Stimulated activated CD4-positive, alpha-beta T cell treated with anti-CD3 and anti-CD28 coated beads, TNF-alpha, amount 100 ng/mL, for 48 hours (primary cell): ENCODE results near the gene SOX6.
"Not testable (repeated sequence)": the region's sequence is repeated elsewhere in the genome, so short reads cannot be mapped to it uniquely, and the experiment has no call there.

Source experiments
- DNase-seq, 3 donors: peaks; one replicate each; pipeline ENCODE4 v3.0.0-alpha.2; 2020; ENCODE audit warnings: low read depth in 3 of 3

SOX6 gene

DNA sequence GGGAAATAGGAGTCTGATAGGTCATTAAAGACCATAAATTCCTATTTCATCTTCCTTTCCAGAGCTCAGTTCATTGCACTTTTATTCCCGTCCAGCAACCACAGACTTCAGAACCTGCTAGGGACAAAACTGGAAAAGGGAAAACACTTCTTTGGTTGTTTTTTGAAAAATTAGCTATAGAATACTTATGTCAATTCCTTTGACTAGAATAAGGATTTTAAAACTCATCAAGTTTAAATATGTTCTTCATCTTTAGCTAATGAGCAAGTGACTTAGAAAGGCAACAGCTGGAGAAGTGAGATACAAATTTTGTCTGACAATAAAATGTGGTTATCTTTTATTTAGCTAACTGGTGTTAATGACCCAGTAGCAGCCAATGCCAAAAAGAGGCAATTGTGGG, 206.9 kb downstream of the SOX6 start:
- DNase-seq: no peak

DNA sequence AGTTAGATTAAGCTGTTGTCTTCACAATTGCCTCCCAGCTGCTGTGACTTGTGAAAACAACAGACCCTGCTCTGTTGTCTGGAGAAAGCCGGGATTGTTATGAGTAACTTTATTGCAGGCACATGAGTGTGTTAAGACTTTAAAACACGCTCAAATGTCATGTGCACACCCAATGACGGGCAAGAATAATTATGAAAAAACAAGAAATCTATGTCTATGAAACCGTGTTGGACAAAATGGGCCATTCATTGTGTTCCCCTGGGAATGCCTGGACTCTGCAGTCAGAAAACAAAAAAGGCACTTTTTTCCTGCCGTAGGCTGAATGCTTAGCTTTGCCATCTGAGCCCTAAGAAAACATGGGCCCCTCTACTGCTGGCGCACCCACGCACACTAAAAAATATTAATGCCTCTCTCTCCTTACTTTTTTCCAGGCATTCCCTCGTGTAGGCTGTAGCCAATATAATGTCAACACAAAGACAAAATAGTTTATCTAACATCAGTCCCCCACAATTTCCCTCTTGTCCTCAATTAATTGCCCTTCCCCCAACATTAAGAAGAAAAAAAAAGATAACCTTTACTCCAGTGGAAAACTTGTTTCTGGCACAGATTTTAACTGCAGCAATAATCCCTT, 207.9 kb downstream of the SOX6 start:
- no peak for DNase-seq

GRCh38 chr11:16146980-16147379, 209.4 kb downstream of the SOX6 start:
- DNase-seq: not testable (repeated sequence)

GRCh38 chr11:16141614-16142013, 214.7 kb downstream of the SOX6 start:
- not testable (repeated sequence) for DNase-seq

GRCh38 chr11:16141162-16141561, 215.2 kb downstream of the SOX6 start:
- DNase-seq: not testable (repeated sequence)

DNA sequence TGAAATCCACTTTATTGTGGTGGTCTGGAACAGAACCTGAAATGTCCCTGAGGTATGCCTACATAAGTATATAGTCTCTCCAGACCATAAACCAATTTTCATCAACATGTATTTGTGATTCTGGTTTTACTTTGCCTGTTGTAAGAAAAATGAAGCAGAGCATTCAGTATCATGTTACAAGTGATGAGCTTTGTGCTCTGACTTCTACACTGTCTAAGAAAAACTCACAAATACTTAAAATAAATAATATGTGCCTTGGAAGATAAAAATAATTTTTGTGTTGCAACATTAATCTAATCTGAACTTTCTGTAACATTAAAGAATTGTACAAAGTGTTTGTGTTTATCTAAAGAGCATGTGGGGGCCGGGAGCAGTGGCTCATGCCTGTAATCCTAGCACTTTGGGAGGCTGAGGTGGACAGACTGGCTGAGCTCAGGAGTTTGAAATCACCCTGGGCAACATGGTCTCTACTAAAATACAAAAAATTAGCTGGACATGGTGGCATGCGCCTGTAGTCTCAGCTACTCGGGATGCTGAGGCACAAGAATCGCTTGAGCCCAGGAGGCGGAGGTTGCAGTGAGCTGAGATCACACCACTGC, 219.5 kb downstream of the SOX6 start:
- DNase-seq: no peak

- DNase-seq: no peak
Observed at GRCh38 chr11:16133867-16134266, 222.5 kb downstream of the SOX6 start.

- no peak for DNase-seq
Observed at GRCh38 chr11:16127732-16128131, 228.6 kb downstream of the SOX6 start.

DNA sequence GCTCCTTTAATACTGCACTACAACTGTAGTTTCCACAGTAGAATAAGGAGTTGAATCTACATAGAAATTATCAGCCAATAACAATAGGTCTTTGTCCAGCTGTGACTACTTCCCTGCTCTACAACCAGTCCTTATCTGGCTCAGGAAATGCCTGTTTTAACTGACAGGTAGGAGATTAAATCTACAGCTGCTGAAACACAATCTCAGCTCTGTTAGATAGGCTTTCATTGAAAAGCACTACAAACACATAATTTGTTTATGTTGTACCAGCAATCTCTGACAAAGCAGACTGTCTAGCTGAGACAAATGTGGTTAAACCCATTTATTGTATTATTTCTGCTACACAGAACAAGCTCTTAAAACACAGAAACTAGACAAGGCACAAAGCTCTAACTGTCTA, 230.0 kb downstream of the SOX6 start:
- DNase-seq: no peak

DNA sequence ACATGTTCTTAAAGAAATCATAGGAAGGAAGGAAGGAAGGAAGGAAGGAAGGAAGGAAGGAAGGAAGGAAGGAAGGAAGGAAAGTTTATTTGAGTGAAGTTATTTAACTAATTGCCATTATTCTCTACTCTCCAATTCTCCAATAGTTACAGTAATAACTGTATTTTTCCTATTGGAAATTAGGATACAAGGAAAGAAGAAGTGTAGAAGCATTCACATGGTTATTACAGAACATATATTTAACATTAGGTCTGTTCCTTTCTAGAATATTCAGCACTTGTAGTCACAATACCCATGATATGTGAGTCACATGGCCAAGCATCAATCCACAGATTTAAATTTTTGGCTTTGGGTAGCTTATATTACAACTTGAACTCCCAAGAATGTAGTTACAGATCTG, 230.6 kb downstream of the SOX6 start:
- DNase-seq: no peak

DNA sequence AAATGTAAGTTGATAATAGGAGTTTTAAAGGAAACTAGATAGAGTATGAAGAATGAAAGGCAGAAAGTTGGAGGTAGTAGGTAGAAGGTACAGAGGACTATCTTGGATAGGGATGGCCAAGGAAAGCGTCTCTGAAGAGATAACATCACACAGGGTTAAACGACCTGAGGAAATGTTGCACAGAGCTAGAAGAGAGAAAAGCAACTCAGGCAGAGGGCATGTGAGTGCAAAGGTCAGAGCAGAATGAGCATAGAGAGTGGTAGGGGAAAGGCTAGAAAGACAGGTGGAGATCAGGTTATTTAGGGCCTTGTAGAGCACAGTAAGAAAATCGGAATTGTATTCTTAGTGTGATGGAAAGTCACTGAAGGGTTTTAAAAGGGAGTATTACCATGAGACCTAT, 232.0 kb downstream of the SOX6 start:
- no peak for DNase-seq

- no peak for DNase-seq
Observed at GRCh38 chr11:16121853-16122252, 234.5 kb downstream of the SOX6 start.

DNA sequence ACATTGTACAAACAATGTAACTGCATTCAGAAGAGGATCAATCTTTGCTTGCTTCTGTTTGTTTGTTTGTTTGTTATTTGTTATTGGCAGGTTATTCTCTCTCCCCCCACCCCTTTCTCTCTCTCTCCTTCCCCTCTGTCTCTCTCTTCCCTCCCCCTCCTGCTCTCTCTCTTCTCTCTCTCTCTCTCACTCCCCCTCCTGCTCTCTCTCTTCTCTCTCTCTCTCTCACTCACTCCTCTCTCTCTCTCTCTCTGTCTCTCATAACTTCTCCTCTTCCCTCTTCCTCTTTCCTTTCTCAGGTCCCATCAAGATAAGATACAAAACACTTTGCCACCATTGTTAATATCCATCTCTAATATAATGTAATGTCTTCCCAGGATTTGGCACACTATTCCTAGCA, 236.3 kb downstream of the SOX6 start:
- no peak for DNase-seq

GRCh38 chr11:16117989-16118756, 238.2 kb downstream of the SOX6 start:
- DNase-seq: no peak

GRCh38 chr11:16114978-16115871, 241.1 kb downstream of the SOX6 start:
- DNase-seq: no peak

DNA sequence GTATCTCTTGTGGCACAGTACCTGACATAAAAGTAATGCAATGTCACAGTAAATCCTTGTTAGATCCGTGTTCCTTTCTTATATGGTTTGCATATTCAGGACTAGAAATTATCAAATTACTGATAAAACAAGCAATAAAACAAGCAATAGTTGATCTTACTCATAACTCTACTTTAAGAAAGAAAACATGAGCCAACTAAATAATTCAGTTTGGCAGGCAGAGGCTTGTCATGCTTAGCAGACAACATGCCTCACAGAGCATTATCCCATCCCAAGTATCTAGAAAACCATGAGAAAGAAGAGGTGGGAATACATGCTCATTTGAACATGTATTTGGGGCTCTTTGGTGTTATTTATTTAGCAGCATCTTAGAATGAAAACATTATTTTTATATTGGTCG, 241.9 kb downstream of the SOX6 start:
- DNase-seq: no peak

GRCh38 chr11:16111690-16112089, 244.7 kb downstream of the SOX6 start:
- DNase-seq: no peak

DNA sequence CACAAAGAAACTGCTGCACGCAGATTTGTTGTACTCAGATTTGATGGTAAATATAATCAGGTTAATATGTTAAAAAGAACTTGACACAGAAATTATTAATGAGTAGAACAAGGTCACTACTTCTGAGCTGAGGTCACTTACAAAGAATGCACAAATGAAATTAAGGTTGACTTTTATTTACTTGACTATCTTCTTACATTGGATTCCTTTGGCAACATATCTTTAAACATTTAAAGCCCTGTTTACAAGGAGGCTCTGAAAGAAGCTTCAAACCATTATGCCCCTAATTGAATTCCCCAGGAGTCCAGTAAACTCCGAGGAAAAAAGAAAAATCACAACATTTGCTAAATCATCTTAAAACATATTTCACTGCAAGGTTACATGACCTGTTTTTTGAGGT, 245.5 kb downstream of the SOX6 start:
- no peak for DNase-seq

GRCh38 chr11:16099343-16099900, 256.9 kb downstream of the SOX6 start:
- no peak for DNase-seq

DNA sequence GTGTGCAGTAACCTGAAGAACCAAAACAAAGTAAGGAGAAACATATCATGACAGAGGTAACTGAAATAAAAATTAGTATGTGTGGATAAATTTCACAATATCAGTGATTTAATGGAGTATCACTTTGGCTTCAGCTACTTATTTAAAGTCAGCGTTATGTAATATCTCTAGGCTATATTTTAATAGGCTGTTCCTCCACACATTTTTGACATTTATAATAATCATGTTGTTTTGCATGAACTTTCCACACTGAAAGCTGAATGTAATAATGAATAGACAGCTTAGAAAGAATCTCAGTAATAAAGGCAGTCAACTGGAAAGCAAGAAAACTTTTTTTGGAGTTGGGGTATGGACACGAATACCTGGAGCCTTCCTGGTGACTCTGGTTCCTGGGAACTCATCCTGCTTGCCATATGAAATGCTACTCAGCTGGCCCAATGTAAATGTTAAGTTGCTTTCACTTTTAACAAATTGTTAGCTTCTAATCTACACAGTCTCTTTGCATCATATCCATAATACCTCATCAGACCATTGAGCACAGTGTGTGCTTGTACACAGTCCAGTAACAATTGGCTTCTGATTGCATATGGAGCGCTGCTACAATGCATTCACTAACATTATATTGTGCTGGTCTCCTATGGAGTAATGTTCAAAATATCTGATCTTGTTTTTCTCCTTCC, 257.7 kb downstream of the SOX6 start:
- DNase-seq: no peak

GRCh38 chr11:16097543-16097942, 258.8 kb downstream of the SOX6 start:
- no peak for DNase-seq
